Mucosa of gallbladder (tissue), 1 donor: ENCODE measurements around the gene THRB. TPM values are rescaled to one million over a fixed set of nuclear protein-coding genes. Genes with fewer than 3 reads are reported as not detected.

Experiments
- DNase-seq: peaks from one replicate; pipeline ENCODE4 v3.0.0-alpha.2; 2020; ENCODE audit warnings: low spot score
- total RNA-seq: library from RNA; stranded (reverse); gene quantifications from one replicate; pipeline ENCODE4 v1.2.1, GENCODE V29; 2021
- donor health status: DM: no; HTN: no; CAD: no.

THRB gene
- total RNA-seq, 1 donor from 2014 or later: 7.1 TPM

DNA sequence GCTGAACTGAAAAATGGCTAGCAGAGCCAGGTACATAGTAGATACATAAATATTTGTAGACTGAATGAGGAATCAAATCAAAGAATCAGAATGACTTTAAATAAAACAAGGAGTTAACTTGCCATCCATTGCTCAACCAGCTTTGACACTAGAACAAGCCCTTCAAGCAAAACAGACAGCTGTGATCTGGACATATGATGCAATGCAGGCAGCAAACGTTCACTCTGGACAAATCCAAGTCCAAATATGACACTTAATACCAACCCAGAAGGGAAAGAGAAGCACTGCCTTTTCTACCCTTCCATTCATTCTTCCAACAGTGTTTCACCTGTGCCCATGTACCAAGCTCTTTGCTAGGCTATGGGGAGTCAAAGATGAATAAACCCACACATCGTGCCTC lies 4.5 kb downstream of the THRB start:
- DNase-seq: no peak

DNA sequence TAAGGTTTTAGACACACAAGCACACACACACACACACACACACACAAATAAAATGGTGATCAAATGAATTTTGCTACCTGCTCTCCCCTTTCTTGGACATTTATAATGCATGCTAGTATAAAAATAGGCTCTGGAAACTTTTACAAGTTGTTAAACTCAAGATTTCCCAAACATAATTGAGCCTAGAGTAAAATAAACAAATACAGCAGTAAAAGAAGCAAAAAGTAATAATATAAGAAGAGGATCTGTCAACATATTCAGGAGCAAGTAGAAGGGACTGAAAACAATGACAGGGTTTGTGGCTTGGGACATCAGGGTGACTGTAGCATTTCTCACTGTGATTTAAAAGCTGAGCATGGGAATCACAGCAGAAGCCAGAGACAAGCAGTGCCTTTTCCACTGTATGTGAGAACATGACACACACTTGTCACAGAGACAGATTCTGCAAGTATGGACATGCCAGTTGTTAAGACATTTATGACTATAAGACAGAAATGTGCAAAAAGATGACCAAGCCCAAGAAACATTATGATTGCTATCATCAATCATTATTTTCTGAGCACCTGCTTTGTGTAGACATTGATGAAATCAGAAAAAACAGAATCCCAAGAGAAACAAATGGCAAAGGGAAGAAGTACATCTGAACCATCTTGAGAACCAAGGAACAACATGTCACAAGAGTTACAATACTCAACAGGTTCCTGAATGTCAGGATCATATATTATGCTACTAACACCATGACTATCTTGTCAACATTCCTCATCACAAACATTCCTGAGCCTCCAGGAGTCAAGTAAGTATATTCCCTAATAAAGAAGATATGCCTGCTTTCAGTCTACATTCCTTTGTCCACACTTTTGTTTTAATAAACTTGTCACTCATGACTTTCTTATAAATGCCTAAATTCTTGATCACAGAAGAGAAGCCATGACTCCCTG lies 7.1 kb downstream of the THRB start:
- DNase-seq: no peak

DNA sequence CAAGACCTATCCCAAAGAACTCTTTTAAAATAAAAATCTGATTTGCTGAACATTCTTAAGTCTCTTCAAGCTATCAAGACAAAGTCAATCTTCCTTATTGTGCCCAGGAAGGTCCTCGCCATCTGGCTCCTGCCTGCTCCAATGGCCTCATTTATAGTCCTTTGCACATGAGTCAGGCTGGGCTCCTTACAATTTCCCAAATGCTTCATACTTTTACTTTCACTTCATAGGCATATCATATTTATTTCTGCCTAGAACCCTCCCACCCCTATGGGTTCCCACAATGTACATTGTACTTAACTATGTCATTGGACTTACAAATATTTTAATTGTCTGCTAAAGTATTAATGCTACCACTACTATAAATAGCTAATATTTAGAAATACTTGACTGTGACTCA lies 9.1 kb downstream of the THRB start:
- DNase-seq: no peak

DNA sequence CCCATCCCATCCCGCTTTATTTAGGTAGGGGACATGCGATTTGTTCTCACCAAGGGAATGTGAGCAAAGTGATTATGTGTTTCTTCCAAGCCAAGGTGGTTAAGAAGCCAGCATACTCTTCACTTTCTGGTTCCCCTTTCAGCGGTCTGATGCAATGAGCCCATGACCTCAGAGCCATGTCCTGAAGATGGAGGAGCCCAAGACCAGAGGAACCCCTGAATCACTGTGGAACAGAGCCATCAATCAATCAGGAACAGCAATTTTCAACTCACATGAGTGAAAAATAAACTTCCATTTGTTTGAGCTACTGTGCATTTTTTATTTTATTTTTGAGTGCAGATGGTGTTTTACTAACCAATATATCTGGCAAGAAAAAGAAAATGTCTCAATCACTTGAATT lies 10.8 kb downstream of the THRB start:
- no peak for DNase-seq

DNA sequence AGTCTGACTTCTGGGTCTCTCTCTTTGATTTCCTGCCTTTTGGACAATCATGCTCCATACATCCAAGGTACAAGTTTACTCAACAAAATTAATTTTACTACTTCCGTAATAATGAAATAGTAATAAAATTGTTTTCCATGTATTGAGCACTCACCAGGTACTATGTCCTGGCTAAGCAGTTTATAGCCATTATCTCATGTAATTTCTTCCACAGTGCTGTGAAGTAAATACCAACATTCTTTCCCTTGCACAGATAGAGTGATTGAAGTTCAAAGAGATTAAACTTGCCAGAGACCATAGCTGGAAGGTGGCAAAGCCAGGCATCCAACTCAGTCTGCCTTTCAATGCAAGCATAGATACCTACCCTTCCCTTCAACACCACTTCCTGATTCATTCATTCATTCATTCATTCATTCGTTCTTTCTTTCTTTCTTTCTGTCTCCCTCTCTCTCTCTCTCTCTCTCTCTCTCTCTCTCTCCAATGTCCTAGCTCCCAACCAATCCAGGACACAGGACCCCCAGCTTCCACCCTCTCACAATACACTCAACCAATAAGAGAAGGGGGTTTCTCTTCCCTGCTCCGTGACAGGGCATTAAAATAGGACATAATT lies 12.4 kb downstream of the THRB start:
- DNase-seq: no peak

DNA sequence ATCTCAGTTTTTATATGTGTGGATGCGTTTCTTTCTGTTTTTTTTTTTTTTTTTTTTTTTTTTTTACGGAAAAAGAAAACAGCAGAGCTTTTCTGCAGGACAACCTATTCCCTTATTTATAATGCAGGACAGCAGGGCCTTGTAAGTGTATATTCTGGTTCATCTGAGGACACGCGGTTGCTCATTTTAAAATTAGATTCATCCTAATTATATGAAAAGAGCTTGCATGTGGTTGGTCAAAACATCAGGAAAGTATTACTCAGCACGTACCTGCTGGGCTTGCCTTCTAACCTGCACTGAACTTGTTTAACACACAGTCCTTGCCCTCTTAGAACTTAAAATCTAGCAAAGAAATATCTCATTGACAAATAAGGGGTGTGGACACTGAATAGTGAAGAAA lies 13.5 kb downstream of the THRB start:
- DNase-seq: no peak

DNA sequence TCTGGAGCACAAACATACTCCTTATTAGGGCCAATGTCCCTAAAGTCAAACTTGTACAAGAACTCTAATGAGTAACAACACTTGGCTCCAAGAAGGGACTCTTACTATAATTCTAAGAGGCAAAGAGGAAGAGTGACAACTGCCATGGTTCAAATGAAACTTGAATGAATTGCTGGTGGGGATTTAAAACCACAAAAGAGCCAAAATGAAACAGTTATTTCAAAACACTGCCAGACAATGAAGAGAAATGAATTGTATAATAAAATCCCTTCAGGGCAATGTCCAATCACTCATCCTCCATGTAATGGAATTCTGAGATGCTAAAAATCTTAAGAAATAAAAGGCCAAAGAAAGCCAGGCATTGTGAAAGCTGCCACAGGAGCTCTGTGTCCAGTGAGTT lies 14.2 kb downstream of the THRB start:
- DNase-seq: no peak

DNA sequence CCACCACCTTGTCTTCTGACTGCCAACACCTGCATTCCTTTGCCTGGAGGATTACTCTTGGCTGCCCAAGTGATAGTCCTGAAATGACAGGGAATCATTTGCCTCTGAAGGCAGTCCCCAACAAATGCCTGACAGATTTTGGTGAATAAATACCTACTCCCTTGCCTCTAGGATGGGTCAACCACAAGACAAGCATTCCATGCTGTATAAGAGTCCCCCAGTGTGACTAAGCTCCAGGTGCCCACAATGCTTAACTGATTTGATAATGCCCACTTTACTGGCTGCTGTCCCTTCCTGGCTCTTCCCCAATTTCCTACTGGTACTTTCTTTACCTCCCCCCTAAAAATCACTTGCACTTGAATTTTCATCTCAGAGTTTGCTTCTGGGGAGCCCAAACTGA lies 14.8 kb downstream of the THRB start:
- DNase-seq: no peak

DNA sequence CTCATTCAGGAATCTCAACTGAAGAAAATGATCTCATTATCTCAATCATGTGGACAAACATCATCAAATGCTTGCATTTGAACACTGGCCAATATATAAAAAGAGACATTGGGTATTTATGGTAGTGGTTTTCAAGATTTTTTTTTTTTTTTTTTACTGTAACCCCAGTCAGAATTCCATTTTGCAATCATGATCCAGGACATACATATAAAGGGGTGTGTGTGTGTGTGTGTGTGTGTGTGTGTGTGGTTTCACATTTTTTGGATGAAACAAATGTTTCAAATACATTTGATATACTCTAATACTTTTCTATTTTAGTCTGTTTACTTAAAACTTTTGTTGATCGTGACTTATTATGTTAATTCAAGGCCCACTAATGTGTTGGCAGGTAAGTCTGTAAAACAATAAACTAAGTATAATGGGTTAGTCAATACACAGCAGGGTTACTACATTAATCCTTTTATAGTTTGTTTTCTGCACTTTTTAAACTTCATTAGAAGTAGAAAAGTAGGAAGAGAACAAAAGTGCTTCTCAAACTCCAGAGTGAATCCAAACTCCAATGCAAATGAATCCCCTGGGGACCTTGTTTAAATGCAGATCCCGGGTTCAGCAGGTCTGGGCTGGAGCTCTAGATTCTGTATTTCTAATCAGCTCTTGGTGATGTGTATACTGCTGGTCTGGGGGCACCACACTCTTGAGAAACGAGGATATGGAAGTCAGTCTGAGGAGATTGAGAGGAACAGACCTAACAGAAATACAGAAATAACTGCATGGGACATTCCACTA lies 17.6 kb downstream of the THRB start:
- DNase-seq: no peak

DNA sequence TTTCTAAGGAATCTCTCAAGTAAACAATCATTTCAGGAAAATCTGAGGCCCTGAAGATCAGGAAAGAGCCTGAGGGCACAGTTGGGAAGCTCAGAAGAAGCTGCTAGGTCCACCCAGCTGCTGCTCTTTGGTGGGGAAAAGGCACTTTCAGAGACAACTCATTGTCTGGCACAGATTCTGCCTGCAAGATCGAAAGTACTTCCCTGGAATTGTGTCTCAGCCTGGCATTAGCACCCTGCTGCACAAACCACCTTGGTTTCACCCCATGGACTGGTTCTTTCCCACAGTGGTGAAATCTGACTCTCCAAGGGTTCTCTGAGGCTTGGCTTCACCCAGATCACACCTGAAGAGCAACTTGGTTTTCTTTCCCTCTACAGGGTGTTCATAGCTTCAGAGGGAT lies 18.7 kb downstream of the THRB start:
- DNase-seq: no peak

DNA sequence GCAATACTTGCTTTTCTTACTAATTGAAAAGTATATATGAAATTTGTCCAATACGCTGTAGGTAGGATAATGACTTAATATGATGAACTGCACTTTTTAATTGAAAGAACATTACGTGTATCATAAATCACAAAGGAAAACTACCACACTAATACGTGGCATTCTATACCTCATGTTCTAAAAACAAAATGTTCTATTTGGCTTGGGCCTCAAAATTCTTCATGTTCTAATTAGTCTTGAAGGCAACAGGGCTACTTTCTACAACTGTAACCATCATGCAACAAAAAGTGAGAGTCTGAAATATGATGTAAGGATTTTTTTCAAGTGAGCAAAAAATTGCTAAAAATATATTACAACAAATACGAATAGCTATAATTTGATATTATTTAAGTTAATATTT lies 19.8 kb downstream of the THRB start:
- no peak for DNase-seq

DNA sequence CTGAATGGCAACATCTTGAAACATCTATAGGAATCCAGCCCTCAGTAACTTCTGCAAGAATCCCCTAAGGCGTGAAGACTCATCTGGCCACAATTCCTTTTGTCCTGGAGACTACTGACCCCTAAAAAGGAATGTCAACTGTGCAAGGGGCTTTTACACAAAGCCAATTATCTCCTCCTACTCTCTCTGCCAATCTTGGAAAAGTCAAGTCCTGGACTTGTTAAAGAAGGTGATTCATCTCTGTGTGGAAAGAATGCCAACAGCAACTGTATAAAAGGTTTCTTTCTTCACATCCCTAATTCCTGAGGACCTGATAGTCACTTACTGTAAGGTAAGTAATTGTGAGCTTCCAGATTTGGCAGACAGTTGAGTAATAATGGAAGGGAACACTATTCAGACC lies 22.3 kb downstream of the THRB start:
- no peak for DNase-seq

DNA sequence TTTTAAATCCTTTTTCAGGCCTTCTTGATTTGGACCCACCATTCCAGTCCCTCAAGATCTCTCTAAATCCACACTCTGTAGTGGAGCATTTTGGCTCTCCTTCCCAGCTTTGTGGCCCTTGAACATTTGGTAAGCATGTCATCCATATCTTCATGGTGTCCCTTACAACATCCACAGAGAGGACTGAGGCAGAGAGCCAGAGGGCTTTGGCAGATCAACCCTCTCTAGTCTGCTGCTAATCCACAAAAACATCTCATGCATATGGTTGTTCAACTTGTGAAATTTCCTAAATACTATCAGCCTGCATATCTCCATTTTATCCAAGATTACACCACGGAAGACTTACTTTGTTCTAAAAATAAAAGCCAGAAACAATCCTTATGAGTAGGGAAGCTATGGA lies 23.2 kb downstream of the THRB start:
- no peak for DNase-seq

DNA sequence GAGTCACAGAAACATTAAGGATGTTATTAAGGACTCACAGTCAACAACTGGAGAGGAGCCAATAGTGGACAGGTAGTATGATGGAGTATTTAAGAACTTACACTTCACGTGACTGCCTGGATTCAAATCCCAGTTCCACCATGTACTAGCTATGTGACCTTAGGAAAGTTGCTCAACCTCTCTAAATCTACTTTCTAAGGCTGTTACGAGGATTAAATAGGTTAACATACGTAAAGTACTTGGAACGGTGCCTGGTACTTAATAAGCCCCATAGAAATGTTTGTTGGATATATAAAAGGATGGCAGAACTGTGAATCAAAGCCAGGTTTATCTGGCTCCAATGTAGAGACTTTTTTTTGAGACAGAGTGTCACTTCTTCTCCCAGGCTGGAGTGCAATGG lies 24.4 kb downstream of the THRB start:
- no peak for DNase-seq

DNA sequence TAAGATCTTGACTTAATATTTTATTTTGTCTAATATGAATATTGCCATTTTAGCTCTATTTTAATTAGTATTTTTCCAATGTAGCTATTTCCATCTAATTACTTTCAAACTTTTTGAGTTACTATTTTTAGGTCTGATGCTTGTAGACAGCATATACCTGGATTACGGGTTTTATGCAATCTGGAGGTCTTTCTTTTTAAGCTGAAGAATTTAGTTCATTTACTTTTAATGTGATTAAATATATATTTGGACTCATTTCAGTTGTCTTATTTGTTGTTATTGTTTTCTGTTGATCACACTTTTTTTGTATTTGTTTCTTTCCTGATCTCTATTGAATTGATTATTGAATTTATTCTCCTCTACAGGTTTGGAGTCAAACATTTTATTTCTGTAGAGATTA lies 30.3 kb downstream of the THRB start:
- DNase-seq: no peak

DNA sequence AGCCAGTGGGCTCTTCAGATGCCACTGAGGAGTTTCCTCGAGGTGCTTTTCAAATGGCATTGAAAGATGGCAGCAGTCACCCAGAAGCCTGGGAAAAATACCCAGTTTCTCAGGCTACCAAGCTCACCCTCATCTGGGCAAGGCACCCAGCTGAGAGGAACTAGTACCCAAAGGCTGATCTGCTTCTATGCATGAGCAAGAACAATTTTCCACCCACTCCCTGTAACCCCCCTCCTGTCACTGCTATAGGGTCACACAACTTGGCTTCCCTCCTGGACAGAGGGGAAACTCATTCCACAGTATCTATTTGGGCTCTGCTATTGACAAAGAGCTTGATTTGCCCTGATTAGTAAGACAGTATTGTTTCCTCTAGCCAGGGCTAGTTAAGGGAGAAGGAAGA lies 31.9 kb downstream of the THRB start:
- no peak for DNase-seq

DNA sequence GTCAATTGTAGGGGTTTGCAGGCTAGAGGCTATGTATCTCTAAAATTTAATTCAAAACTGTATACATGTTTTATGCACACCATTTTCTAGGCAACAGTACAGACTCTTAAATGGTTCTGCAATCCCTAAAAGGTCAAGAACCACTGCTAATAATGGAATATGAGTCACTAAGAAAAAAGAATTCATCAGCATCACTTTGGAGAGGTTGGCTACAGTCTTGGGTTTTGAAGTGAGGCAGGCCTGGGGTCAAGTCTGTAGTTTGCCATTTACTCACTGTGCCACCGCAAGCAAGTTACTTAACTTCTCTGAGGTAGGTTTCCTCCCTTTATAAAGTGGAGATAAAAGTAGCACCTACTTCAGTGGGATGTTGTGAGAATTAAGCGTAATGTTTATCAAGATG lies 33.7 kb downstream of the THRB start:
- no peak for DNase-seq

DNA sequence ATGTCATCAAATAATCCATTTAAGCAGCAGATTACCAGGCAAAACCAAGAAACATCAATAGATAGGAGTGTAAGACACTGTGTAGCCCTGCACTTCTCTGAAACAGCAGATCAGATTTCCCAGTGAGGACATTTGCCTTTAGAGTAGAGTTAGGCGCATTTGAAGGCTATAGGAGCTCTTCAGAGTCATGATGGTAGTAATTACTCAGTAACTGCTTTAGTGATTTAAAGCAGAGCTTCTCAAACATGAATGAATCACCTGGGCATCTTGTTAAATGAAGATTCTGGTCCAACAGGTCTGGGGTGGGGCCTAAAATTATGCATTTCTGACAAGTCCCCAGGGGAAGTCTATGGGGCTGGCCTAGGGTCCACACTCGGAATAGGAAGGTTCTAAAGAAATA lies 36.9 kb downstream of the THRB start:
- DNase-seq: no peak

DNA sequence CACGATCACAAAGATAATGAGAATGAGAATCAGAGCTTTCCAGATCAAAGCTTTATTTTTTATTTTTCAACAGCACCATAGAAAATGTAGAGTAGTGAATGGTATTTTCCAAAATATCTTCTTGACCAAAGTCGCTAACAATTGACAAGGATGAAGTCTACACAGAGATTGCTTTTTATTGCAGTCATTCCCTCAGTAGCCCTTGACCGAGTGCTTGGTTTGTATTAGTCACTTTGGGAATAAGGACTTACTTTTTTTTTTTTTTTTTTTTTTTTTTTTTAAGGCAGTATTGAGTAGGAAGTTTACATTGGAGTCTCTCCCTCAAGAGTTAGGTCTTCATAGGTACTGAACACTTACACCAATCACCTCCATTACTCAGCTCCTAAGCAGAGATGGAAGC lies 39.8 kb downstream of the THRB start:
- no peak for DNase-seq

DNA sequence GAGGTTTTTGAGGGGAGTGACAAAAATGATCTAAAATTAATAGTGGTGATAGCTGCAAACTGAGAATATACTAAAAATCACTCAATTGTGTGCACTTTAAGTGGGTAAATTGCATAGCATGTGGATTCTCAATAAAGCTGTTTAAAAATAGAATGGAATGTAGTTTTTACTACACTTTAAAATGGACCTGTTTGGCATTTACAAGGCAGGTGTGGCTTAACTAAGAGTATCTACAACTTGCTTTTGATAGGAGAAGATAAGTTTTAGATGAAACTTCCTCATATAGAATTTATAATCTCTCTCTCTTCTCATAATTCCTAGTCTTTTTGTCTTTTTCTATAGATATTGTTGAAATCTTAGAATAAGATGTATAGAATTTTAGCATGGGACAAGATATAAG lies 40.3 kb downstream of the THRB start:
- no peak for DNase-seq

DNA sequence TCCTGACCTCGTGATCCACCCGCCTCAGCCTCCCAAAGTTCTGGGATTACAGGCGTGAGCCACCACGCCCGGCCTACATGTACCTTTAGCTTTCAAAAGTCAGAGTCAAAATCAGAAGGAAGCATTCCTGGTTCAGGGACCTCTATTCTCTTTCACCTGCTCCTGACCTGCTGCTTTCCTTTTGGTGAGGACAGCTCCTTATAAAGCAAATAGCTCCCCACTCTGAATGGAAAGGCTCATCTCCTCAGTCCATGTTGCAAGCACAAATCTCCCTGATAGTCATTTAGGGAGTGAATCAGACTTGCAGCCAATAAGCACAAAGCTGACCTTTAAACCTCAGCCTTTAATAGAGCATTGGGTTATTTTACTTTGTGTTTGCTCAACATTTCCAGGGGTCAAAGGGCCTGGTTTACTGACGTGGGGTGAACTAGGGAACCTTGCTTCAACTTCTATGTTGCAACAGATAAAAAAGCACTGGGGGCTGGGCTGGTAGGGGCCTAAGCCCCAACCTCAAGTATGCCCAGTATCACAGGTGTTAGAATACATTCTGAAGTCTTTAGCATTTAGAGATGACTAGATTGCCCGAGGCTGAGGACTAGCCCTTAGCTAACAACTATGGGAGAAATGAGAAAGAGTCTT lies 43.1 kb downstream of the THRB start:
- DNase-seq: peak; percentile 19
